ENCODE measurements around the gene SPG11. TPM values are rescaled to one million over a fixed set of nuclear protein-coding genes. Genes with fewer than 3 reads are reported as not detected.
A peak's percentile ranks its signal among the peaks of the same experiment; 100 is the strongest.

The SPG11 gene
- total RNA-seq, 1 experiment from 2014 or later: 38.3 TPM

GRCh38 chr15:44710236-44711095 is 47.0 kb upstream of the SPG11 start:
- peak overlapping the region in 1 of 3 experiments; percentile 96; a peak in 4 of 7 replicates for H3K27ac Mint-ChIP-seq
- H3K4me2 ChIP-seq (ENCODE audit: insufficient read depth, insufficient read length, low read length): peak overlapping the region; percentile 55

More at GRCh38 chr15:44710236-44711095, 47.0 kb upstream of the SPG11 start:
- H3K79me1 ChIP-seq (ENCODE audit: insufficient read depth, low read depth, low read length, poor library complexity, severe bottlenecking): no peaks in the 10 kb centered on the region
- no peak overlapping the region for H3K14ac ChIP-seq (ENCODE audit: insufficient read depth, low read length)
- Mint-ChIP-seq H3K27me3 (ENCODE audit: low read depth) (peaks cover 15% of the 10 kb centered on the region), H3K4me3 (peak overlapping the region; percentile 82 to 95), H3K36me3 (ENCODE audit: insufficient read depth in 1 of 3, low read depth in 3 of 3) (no peaks in the 10 kb centered on the region; a peak in 2 of 7 replicates), H3K4me1 (peaks cover 6 to 7% of the 10 kb centered on the region in 2 experiments), H3K9me3 (no peaks in the 10 kb centered on the region)
- no peak overlapping the region for H3K23ac ChIP-seq (ENCODE audit: insufficient read length, low read depth, low read length)
- H2AK5ac ChIP-seq (ENCODE audit: insufficient read length, low read length): no peak overlapping the region
- H3K18ac ChIP-seq (ENCODE audit: insufficient read length, low read depth, low read length): no peak overlapping the region
- no peaks in the 10 kb centered on the region for H4K20me1 ChIP-seq (ENCODE audit: control insufficient read depth, insufficient read depth, insufficient read length)
- no peaks in the 10 kb centered on the region; the same call in 1 of the 2 replicates for H3K27me3 ChIP-seq (ENCODE audit: insufficient read depth, low read length)
- no peak overlapping the region for H2BK12ac ChIP-seq (ENCODE audit: insufficient read length, low read depth, low read length)
- H3K9ac ChIP-seq (ENCODE audit: extremely low read depth, insufficient read length, low read length): peak overlapping the region; percentile 37
- no peak overlapping the region for H4K5ac ChIP-seq (ENCODE audit: insufficient read length, low read depth, low read length)
- peaks cover 13% of the 10 kb centered on the region for H3K23me2 ChIP-seq (ENCODE audit: insufficient read length, low read depth, low read length, poor library complexity, severe bottlenecking)
- H2BK20ac ChIP-seq (ENCODE audit: low read depth, low read length, poor library complexity, severe bottlenecking): no peak overlapping the region
- H2BK15ac ChIP-seq (ENCODE audit: low read depth, low read length): no peak overlapping the region
- no peak for DNase-seq
- H2AFZ ChIP-seq (ENCODE audit: low read length): no peak overlapping the region
- H3K27ac ChIP-seq (ENCODE audit: insufficient read length, low read depth, low read length): no peak overlapping the region
- no peak overlapping the region for H3K4ac ChIP-seq (ENCODE audit: low read depth, low read length)
- no peak overlapping the region for H4K8ac ChIP-seq (replicated peaks; ENCODE audit: insufficient read length, low read depth, low read length)
- H3T11ph ChIP-seq (ENCODE audit: low read length): no peak overlapping the region
- no peak overlapping the region for H2BK120ac ChIP-seq (ENCODE audit: low read depth, low read length, poor library complexity, severe bottlenecking)
- no peaks in the 10 kb centered on the region for H3K4me1 ChIP-seq (ENCODE audit: insufficient read depth, low read length)
- no peak overlapping the region for H2BK5ac ChIP-seq (ENCODE audit: insufficient read length, low read length)
- TF ChIP-seq, protein P1, sequence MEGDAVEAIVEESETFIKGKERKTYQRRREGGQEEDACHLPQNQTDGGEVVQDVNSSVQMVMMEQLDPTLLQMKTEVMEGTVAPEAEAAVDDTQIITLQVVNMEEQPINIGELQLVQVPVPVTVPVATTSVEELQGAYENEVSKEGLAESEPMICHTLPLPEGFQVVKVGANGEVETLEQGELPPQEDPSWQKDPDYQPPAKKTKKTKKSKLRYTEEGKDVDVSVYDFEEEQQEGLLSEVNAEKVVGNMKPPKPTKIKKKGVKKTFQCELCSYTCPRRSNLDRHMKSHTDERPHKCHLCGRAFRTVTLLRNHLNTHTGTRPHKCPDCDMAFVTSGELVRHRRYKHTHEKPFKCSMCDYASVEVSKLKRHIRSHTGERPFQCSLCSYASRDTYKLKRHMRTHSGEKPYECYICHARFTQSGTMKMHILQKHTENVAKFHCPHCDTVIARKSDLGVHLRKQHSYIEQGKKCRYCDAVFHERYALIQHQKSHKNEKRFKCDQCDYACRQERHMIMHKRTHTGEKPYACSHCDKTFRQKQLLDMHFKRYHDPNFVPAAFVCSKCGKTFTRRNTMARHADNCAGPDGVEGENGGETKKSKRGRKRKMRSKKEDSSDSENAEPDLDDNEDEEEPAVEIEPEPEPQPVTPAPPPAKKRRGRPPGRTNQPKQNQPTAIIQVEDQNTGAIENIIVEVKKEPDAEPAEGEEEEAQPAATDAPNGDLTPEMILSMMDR (conservative IDR thresholded peaks at IDR 0.05): peak; percentile 48; the same call in 2 of the 3 replicates
- H4K91ac ChIP-seq (ENCODE audit: insufficient read length, low read depth, low read length): no peak overlapping the region
- no CpG with 5 or more reads among the region's 11 CpGs for WGBS (ENCODE audit: extremely low coverage, insufficient read length, low lambda C conversion rate)
- no peaks in the 10 kb centered on the region for H3K9me3 ChIP-seq (ENCODE audit: control insufficient read depth, low read depth, low read length)
- no peak overlapping the region for H3K56ac ChIP-seq (ENCODE audit: insufficient read length, low read depth, low read length)
- H3K79me2 ChIP-seq (ENCODE audit: insufficient read depth, low read length): no peaks in the 10 kb centered on the region; the same call in 1 of the 2 replicates
